ENCODE data around the gene ITGB4.

The ITGB4 gene

GRCh38 chr17:75755990-75756389 lies 34.7 kb downstream of the ITGB4 start:
- peak overlapping the region; percentile 13 for H3K27ac ChIP-seq (ENCODE audit: poor library complexity, severe bottlenecking)
- H3K4me1 ChIP-seq (ENCODE audit: insufficient read depth, poor library complexity, severe bottlenecking), result no peaks in the 10 kb centered on the region
- DNase-seq (ENCODE audit: low spot score) (no peak), ATAC-seq (ENCODE audit: low read depth) (no peak)
- TF ChIP-seq CTCF (IDR thresholded peaks at IDR 0.05; ENCODE audit: poor library complexity, severe bottlenecking), result no peak
- peaks cover 80% of the 10 kb centered on the region for H3K36me3 ChIP-seq (ENCODE audit: low read depth)
- no peaks in the 10 kb centered on the region for H3K9me3 ChIP-seq (ENCODE audit: severe bottlenecking)
- H3K27me3 ChIP-seq (ENCODE audit: insufficient read depth, poor library complexity, severe bottlenecking), result no peaks in the 10 kb centered on the region
- H3K4me3 ChIP-seq (ENCODE audit: severe bottlenecking), result no peak overlapping the region

GRCh38 chr17:75756451-75757085 lies 35.3 kb downstream of the ITGB4 start:
- Histone ChIP-seq H3K4me1 (ENCODE audit: insufficient read depth, poor library complexity, severe bottlenecking) (no peaks in the 10 kb centered on the region), H3K36me3 (ENCODE audit: low read depth) (peaks cover 74% of the 10 kb centered on the region), H3K27me3 (ENCODE audit: insufficient read depth, poor library complexity, severe bottlenecking) (no peaks in the 10 kb centered on the region), H3K9me3 (ENCODE audit: severe bottlenecking) (no peaks in the 10 kb centered on the region), H3K27ac (ENCODE audit: poor library complexity, severe bottlenecking) (peak overlapping the region; percentile 0), H3K4me3 (ENCODE audit: severe bottlenecking) (no peak overlapping the region)
- TF ChIP-seq CTCF (IDR thresholded peaks at IDR 0.05; ENCODE audit: poor library complexity, severe bottlenecking), result no peak
- DNase-seq (ENCODE audit: low spot score) (peak; percentile 74), ATAC-seq (ENCODE audit: low read depth) (no peak)

- Histone ChIP-seq H3K4me3 (ENCODE audit: severe bottlenecking) (no peak overlapping the region), H3K9me3 (ENCODE audit: severe bottlenecking) (no peaks in the 10 kb centered on the region), H3K27me3 (ENCODE audit: insufficient read depth, poor library complexity, severe bottlenecking) (no peaks in the 10 kb centered on the region), H3K4me1 (ENCODE audit: insufficient read depth, poor library complexity, severe bottlenecking) (no peaks in the 10 kb centered on the region), H3K27ac (ENCODE audit: poor library complexity, severe bottlenecking) (peak overlapping the region; percentile 0), H3K36me3 (ENCODE audit: low read depth) (peaks cover 68% of the 10 kb centered on the region)
- ATAC-seq (ENCODE audit: low read depth) (no peak), DNase-seq (ENCODE audit: low spot score) (peak; percentile 74)
- TF ChIP-seq CTCF (IDR thresholded peaks at IDR 0.05; ENCODE audit: poor library complexity, severe bottlenecking), result no peak
Measured at GRCh38 chr17:75757086-75757681, 35.9 kb downstream of the ITGB4 start.

GRCh38 chr17:75758131-75758905 lies 37.1 kb downstream of the ITGB4 start:
- ATAC-seq (ENCODE audit: low read depth), result no peak
- Histone ChIP-seq H3K36me3 (ENCODE audit: low read depth) (peaks cover 56% of the 10 kb centered on the region), H3K4me1 (ENCODE audit: insufficient read depth, poor library complexity, severe bottlenecking) (no peaks in the 10 kb centered on the region), H3K27me3 (ENCODE audit: insufficient read depth, poor library complexity, severe bottlenecking) (no peaks in the 10 kb centered on the region), H3K27ac (ENCODE audit: poor library complexity, severe bottlenecking) (peak overlapping the region; percentile 30), H3K9me3 (ENCODE audit: severe bottlenecking) (no peaks in the 10 kb centered on the region), H3K4me3 (ENCODE audit: severe bottlenecking) (no peak overlapping the region)
- DNase-seq (ENCODE audit: low spot score), result peak; percentile 73
- peak; percentile 35 for TF ChIP-seq CTCF (IDR thresholded peaks at IDR 0.05; ENCODE audit: poor library complexity, severe bottlenecking)

Data from RWPE2 (cell line).